IgD-negative memory B cell (primary cell): ENCODE results near the gene DNAJC30. TPM values are rescaled to one million over a fixed set of nuclear protein-coding genes. Genes with fewer than 3 reads are reported as not detected.
"Not testable (repeated sequence)": the region's sequence is repeated elsewhere in the genome, so short reads cannot be mapped to it uniquely, and the experiment has no call there.

ENCODE experiments used
- H3K27ac Mint-ChIP-seq, 3 donors: one replicate each; pipeline ENCODE4 v1.8.0; 2020 to 2022; ENCODE audit warnings: mild to moderate bottlenecking in 3 of 3, mixed read lengths in 3 of 3, moderate library complexity in 1 of 3
- H3K27me3 Mint-ChIP-seq: one replicate; pipeline ENCODE4 v1.8.0; 2021; ENCODE audit warnings: mixed read lengths
- H3K36me3 Mint-ChIP-seq: one replicate; pipeline ENCODE4 v1.8.0; 2020; ENCODE audit warnings: mild to moderate bottlenecking, mixed read lengths
- H3K4me1 Mint-ChIP-seq, 3 donors: one replicate each; pipeline ENCODE4 v1.8.0; 2020 to 2022; ENCODE audit warnings: mixed read lengths in 3 of 3, mild to moderate bottlenecking in 1 of 3
- H3K4me3 Mint-ChIP-seq, 4 donors: one replicate each; pipeline ENCODE4 v1.8.0; 2020 to 2022; ENCODE audit warnings: mild to moderate bottlenecking in 4 of 4, mixed read lengths in 4 of 4, moderate library complexity in 3 of 4
- H3K9me3 Mint-ChIP-seq, 3 donors: one replicate each; pipeline ENCODE4 v1.8.0; 2020 to 2021; ENCODE audit warnings: mixed read lengths in 3 of 3, mild to moderate bottlenecking in 1 of 3
- polyA plus RNA-seq: library from polyadenylated mRNA; unstranded; fragments of 300-500 nt; fragmentation: Illumina TruSeq; gene quantifications from one replicate; pipeline ENCODE4 v1.2.3, GENCODE V29; 2021

The DNAJC30 gene
- polyA plus RNA-seq: 11.3 TPM

DNA sequence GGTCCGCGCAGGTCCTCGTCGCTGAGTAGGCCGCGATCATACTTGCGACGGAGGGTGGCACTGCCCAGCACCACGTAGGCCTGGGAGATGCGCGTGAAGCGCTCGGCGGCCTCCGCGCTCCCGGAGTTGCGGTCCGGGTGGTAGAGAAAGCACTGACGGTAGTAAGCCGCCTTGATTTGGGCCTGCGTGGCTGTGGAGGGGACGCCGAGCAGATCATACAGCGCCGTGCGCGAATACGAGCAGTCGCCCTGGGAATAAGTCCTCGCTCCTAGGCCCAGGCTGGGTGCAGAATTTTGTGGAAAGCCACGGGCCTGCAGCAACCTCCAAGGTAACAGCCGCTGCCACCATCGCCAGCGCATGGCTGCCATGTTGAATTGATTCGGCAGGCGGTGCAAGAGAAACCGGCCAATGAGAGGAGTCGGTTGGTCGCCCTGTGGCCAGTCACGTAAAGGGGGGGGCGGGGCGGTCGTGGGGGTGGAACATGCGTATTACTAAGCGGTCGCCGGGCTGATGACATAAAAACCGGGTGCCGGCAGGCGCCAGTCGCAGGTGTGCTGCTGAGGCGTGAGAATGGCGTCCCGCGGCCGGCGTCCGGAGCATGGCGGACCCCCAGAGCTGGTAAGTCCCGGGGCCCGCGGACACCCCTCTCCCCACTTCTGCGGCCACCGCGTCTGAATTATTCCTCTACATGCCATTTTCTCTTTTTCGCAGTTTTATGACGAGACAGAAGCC is at the start of gene DNAJC30, which contains the start of gene BUD23:
Gene DNAJC30, minus strand, starts transcription at position 398 of the 732 bp plus-strand sequence. Its CDS starts 30 bp downstream, at position 368.
Gene BUD23, plus strand, starts transcription at position 542 of the 732 bp plus-strand sequence. Its CDS starts 29 bp downstream, at position 571.
- Mint-ChIP-seq H3K27me3 (no peaks in the 10 kb centered on the region), H3K4me1 (peaks cover 16 to 18% (median 18%) of the 10 kb centered on the region in 3 donors), H3K4me3 (peak within 1 kb of the TSS; percentile 97 to 99 (median 98)), H3K9me3 (no peaks in the 10 kb centered on the region), H3K27ac (peak within 1 kb of the TSS; percentile 93 to 96 (median 96)), H3K36me3 (no peaks in the 10 kb centered on the region)

DNA sequence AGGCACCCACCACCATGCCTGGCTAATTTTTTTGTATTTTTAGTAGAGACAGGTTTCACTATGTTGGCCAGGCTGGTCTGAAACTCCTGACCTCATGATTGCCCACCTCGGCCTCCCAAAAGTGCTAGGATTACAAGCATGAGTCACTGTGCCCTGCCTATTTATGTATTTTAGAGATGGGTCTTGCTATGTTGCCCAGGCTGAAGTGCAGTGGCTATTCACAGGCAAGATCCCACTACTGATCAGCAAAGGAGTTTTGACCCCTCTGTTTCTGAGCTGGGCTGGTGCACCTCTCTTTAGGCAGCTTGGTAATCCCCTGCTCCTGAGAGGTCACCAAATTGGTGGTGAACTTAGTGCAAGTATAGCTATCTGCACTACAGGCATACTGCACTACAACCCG is 49.1 kb upstream of the DNAJC30 start:
- peaks cover 9% of the 10 kb centered on the region for H3K27me3 Mint-ChIP-seq
- no peaks in the 10 kb centered on the region for H3K9me3 Mint-ChIP-seq
- peaks cover 3 to 6% (median 4%) of the 10 kb centered on the region in 3 donors for H3K4me1 Mint-ChIP-seq
- H3K27ac Mint-ChIP-seq: no peak overlapping the region
- no peaks in the 10 kb centered on the region for H3K36me3 Mint-ChIP-seq
- peak overlapping the region in 1 of 4 donors; percentile 39 for H3K4me3 Mint-ChIP-seq

DNA sequence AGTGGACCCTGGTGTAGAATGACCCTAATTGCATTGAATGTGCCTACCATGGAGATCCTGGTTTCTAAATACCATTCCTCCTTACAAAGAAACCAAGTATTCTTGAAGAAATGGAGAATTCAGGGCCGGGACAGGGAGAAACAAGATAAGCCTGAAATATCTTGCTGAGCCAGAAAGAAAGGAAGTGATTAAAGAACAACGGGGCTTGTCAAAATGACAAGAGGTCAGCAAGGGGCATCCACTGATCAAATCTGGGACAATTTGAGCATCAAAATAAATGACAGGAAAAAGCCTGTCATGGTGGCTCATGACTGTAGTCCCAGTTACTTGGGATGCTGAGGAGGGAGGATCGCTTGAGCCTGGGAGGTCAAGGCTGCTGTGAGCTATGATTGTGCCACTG is 47.2 kb upstream of the DNAJC30 start:
- Mint-ChIP-seq H3K9me3 (no peaks in the 10 kb centered on the region), H3K36me3 (no peaks in the 10 kb centered on the region), H3K4me1 (peaks cover 3 to 6% (median 4%) of the 10 kb centered on the region in 3 donors), H3K27me3 (peaks cover 9% of the 10 kb centered on the region), H3K27ac (no peak overlapping the region), H3K4me3 (peak overlapping the region in 1 of 4 donors; percentile 7)

DNA sequence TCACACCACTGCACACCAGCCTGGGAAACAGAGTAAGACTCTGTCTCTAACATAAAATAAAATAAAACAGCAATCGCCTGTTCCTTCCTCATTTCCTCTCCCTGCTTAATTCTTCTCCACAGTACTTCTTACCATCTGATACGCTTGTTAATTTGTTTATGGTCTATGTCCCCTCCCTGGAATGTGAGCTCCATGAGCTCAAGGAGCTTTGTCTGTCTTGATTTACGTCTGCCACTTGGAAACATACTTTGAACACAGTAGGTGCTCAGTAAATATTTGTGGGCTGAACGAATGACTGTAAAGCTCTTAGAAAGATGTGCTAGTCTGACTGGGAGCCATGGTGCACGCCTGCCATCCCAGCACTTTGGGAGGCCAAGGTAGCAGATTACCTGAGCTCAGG is 45.3 kb upstream of the DNAJC30 start:
- H3K36me3 Mint-ChIP-seq: no peaks in the 10 kb centered on the region
- H3K27me3 Mint-ChIP-seq: peaks cover 9% of the 10 kb centered on the region
- no peak overlapping the region for H3K27ac Mint-ChIP-seq
- no peak overlapping the region for H3K4me3 Mint-ChIP-seq
- no peaks in the 10 kb centered on the region for H3K9me3 Mint-ChIP-seq
- H3K4me1 Mint-ChIP-seq: no peaks in the 10 kb centered on the region

DNA sequence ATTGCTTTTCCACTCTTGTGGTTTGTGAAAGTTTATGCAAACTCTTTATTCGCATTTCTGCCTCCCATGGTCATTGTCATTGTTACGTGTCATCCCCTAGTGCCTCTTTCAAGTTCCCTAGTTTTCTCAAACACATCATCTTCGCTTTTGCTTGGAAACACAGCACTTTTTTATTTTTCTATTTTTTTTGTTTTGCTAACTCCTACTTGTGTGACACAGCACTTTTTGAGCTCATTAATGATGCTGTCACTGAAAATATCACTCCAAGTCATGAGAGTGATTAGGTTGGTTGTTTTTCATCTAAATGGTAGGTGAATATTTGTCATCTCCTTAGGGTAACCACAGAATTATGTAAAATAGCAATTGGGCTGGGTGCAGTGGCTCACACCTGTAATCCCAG is 44.7 kb upstream of the DNAJC30 start:
- H3K27ac Mint-ChIP-seq: no peak overlapping the region
- no peaks in the 10 kb centered on the region for H3K36me3 Mint-ChIP-seq
- H3K4me3 Mint-ChIP-seq: no peak overlapping the region
- no peaks in the 10 kb centered on the region for H3K4me1 Mint-ChIP-seq
- H3K27me3 Mint-ChIP-seq: peaks cover 9% of the 10 kb centered on the region
- no peaks in the 10 kb centered on the region for H3K9me3 Mint-ChIP-seq

DNA sequence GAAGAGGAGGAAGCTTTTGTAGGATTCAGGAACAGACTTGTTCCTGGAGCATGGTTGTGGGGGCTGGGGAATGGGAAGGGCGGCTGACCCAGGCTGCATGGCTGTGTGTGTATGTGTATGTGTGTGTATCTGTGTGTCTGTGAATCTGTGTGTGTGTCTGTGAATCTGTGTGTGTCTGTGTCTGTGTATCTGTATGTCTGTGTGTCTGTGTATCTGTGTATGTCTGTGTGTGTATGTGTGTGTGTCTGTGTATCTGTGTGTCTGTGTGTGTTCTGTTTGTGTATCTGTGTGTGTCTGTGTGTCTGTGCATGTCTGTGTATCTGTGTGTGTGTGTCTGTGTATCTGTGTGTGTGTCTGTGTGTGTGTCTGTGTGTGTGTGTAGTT is 42.8 kb upstream of the DNAJC30 start:
- Mint-ChIP-seq H3K4me1 (no peaks in the 10 kb centered on the region), H3K9me3 (no peaks in the 10 kb centered on the region), H3K27me3 (peaks cover 14% of the 10 kb centered on the region), H3K36me3 (no peaks in the 10 kb centered on the region), H3K27ac (no peak overlapping the region), H3K4me3 (no peak overlapping the region)

DNA sequence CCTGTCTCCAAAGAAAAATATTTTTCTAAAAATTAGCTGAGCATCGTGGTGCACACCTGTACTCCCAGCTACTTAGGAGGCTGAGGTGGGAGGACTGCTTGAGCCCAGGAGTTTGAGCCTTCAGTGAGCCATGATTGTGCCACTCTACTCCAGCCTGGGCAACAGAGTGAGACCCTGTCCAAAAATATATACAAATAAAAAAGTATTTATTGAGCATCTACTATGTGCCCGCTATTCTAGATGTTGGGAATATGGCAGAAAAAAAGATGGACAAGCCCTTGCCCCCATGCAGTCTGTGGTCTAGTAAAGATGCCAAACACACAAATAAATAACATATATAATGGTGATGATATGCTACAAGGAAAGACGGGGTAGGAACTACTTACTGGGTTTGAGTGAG is 40.6 kb upstream of the DNAJC30 start:
- H3K9me3 Mint-ChIP-seq: no peaks in the 10 kb centered on the region
- peaks cover 0 to 5% (median 1%) of the 10 kb centered on the region in 3 donors for H3K4me1 Mint-ChIP-seq
- H3K36me3 Mint-ChIP-seq: no peaks in the 10 kb centered on the region
- no peak overlapping the region for H3K27ac Mint-ChIP-seq
- H3K27me3 Mint-ChIP-seq: peaks cover 17% of the 10 kb centered on the region
- H3K4me3 Mint-ChIP-seq: no peak overlapping the region

DNA sequence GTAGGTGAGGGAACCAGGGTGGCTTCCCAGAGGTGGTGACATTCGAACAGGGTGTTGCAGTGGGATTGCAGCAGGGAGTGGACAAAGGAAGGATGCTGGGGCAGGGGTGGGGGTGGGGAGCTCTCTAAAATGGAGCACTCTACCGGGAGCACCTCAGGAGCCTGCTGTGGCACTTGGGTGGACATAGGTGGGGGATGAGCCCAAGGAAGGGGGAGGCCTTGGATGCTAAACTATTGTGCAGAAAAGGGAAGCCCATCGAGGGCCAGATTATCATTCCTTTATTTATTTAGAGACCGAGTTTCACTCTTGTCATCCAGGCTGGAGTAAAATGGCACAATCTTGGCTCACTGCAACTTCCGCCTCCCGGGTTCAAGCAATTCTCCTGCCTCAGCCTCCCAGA is 39.5 kb upstream of the DNAJC30 start:
- Mint-ChIP-seq H3K36me3 (no peaks in the 10 kb centered on the region), H3K27ac (no peak overlapping the region), H3K4me3 (no peak overlapping the region), H3K27me3 (peaks cover 15% of the 10 kb centered on the region), H3K4me1 (peaks cover 5 to 10% (median 6%) of the 10 kb centered on the region in 3 donors), H3K9me3 (no peaks in the 10 kb centered on the region)

DNA sequence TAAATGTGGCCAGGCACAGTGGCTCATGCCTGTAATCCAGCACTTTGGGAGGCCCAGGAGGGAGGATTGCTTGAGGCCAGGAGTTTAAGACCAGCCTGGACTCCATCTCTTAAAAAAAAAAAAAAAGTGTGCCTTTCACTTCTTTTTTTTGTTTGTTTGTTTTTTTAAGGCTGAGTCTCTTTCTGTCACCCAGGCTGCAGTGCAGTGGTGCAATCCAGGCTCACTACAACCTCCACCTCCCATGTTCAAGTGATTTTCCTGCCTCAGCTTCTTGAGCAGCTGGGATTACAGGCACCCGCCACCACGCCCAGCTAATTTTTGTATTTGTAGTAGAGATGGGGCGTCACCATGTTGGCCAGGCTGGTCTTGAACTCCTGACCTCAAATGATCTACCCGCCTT is 38.9 kb upstream of the DNAJC30 start:
- H3K36me3 Mint-ChIP-seq, H3K9me3 Mint-ChIP-seq, H3K4me1 Mint-ChIP-seq: not testable (repeated sequence)
- Mint-ChIP-seq H3K4me3 (peak overlapping the region in 1 of 4 donors; percentile 17), H3K27me3 (peaks cover 18% of the 10 kb centered on the region), H3K27ac (peak overlapping the region in 1 of 3 donors; percentile 79)

DNA sequence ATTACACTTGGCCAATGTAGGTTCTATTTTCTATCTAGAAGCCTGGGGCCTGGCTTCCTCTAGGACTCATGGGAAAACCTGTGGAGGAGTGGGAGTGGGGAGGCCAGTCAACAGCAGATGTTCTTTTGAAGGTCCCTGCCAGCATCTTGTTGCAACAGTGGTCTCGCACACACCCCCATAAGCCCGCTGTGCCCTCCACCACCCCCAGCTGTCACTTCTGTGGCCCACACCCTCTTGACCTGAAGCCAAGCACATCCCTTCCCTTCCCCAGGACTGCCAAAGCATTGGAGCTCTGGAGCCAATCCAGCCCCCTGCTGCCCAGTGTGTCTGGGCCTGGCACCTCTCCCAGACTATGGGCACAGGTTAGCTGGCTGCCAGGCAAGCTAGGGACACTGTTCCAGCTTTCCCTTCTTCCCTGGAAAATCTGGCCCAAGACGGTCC is 38.1 kb upstream of the DNAJC30 start:
- Mint-ChIP-seq H3K4me1 (peaks cover 8 to 12% (median 8%) of the 10 kb centered on the region in 3 donors), H3K27ac (peak overlapping the region in 1 of 3 donors; percentile 79), H3K4me3 (peak overlapping the region; percentile 28 to 92 (median 62)), H3K36me3 (no peaks in the 10 kb centered on the region), H3K27me3 (peaks cover 23% of the 10 kb centered on the region), H3K9me3 (no peaks in the 10 kb centered on the region)

DNA sequence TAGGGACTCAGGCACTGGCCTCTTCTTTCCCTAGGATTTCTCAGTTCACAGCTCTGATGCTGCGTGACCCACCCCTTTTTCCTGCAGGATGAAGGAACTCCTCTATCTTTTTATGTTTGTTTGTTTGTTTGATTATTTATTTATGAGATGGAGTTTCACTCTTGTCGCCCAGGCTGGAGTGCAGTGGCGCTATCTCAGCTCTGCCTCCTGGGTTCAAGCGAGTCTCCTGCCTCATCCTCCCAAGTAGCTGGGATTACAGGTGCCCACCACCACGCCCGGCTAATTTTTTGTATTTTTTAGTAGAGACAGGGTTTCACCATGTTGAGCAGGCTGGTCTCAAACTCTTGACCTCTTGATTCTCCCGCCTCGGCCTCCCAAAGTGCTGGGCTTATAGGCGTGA is 37.2 kb upstream of the DNAJC30 start:
- H3K27me3 Mint-ChIP-seq: peaks cover 26% of the 10 kb centered on the region
- H3K9me3 Mint-ChIP-seq, H3K36me3 Mint-ChIP-seq: not testable (repeated sequence)
- peak overlapping the region; percentile 65 to 92 (median 85) for H3K4me3 Mint-ChIP-seq
- H3K27ac Mint-ChIP-seq: peak overlapping the region in 2 of 3 donors; percentile 27 to 81
- H3K4me1 Mint-ChIP-seq: peaks cover 8 to 12% (median 8%) of the 10 kb centered on the region in 3 donors

DNA sequence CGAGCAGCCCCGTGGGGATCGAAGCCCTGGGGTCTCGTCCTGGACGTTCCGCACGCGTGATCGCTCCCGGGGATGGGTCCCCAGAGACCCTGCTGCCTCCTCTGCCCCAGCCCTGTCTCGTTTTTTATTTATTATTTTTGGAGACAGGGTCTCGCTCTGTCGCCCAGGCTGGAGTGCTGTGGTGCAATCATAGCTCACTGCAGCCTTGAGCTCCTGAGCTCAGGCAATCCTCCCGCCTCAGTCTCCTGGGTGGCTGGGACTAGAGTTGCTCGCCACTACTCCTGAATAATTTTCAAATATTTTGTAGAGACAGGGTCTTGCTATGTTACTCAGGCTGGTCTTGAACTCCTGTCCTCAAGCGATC is 36.5 kb upstream of the DNAJC30 start:
- Mint-ChIP-seq H3K9me3 (peaks cover 0 to 2% (median 0%) of the 10 kb centered on the region in 3 donors), H3K4me1 (peaks cover 8 to 12% (median 8%) of the 10 kb centered on the region in 3 donors), H3K36me3 (no peaks in the 10 kb centered on the region), H3K27me3 (peaks cover 26% of the 10 kb centered on the region), H3K27ac (peak overlapping the region in 2 of 3 donors; percentile 27 to 81), H3K4me3 (peak overlapping the region; percentile 65 to 92 (median 85))

DNA sequence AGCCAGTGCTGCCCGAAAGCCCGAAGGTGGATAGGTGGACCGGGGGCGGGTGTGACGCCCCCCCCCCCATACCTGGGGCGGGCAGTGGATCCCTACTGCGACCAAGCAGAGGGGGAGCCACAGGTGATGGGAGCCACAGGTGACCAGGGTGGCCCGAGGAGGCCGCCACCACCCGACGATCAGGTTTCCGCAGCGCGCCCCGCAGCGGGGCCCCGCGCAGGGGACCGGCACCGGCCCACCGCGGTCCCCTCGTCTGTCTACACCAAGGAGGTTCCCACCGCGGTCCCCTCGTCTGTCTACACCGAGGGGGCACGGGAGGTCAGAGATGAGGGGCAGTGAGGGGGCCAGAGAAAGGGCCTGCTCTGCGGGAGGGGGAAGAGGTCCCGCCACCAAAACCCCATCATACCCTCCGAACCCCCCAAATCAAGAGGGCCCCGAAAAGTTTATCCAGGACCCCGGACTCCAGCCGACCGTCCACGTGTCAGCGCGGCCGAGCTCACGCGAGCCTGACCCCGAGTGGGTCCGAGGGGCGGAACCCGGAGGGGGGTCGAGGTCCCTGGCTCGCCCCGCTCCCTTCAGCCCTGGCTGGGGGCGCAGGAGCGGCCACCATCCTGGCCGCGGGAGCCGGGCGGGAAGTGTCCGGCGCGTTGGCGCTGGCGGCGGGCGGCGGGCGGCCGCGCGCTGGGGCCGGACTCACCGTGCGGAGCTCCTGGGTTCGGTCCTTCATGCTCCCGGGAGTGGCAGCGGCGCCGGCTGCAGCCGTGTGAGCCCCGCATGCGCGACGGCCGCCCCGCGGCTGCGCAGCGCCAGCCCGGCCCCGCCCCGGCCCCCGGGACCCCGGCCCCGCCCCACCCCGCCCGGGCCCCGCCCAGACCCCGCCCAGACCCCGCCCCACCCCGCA is 35.9 kb upstream of the DNAJC30 start, which contains the start of gene STX1A:
Gene STX1A, minus strand, starts transcription at position 765 of the 901 bp plus-strand sequence. Its CDS starts 38 bp downstream, at position 727.
- peaks cover 0 to 2% (median 0%) of the 10 kb centered on the region in 3 donors for H3K9me3 Mint-ChIP-seq
- H3K36me3 Mint-ChIP-seq: no peaks in the 10 kb centered on the region
- H3K27ac Mint-ChIP-seq: peak within 1 kb of the TSS in 2 of 3 donors; percentile 63 to 81
- H3K27me3 Mint-ChIP-seq: peaks cover 26% of the 10 kb centered on the region
- H3K4me1 Mint-ChIP-seq: peaks cover 8 to 12% (median 8%) of the 10 kb centered on the region in 3 donors
- peak within 1 kb of the TSS; percentile 78 to 92 (median 85) for H3K4me3 Mint-ChIP-seq

DNA sequence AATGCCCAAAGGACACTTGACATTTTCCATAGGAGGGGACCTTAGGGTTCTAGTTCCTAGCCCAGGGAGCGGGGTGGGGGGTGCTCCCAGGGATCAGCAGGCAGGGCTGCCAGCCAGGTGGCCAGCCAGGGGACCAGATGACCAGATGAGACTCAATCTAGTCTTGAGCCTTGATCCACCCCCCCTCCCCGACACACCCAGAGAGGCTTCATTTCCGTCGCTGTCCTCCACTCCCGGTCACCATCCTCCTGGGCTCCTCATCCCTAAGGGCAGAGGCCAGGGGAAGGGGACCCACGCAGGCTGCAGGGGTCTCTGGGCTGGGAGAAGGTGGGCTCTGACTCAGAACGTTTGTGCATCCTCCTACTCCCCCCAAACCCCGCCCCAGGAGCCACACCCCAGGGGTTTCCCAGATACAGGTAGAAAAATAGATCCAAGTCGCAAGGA is 35.2 kb upstream of the DNAJC30 start:
- H3K27ac Mint-ChIP-seq: peak overlapping the region in 1 of 3 donors; percentile 63
- H3K4me1 Mint-ChIP-seq: peaks cover 8 to 12% (median 8%) of the 10 kb centered on the region in 3 donors
- H3K4me3 Mint-ChIP-seq: peak overlapping the region; percentile 67 to 86 (median 77)
- peaks cover 0 to 2% (median 0%) of the 10 kb centered on the region in 3 donors for H3K9me3 Mint-ChIP-seq
- H3K36me3 Mint-ChIP-seq: no peaks in the 10 kb centered on the region
- H3K27me3 Mint-ChIP-seq: peaks cover 32% of the 10 kb centered on the region

DNA sequence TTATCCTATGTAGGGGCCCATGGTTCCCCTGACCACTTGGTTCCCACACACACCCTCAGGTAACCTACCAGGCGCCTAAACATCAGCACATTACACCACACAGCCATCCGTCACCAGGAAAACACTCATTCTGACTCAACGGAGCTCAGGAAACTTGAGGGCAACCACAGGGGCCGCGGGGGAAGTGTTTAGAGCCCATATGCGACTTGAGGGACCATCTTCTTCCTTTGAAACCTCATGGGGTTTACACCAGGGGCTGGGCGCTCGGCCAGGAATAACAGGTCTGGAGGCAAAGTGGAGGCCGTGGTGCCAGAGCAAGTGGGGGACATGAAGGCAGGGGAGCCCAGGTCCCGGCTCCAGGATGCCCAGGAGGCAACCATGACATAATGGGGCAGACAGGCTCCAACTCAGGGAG is 34.7 kb upstream of the DNAJC30 start:
- Mint-ChIP-seq H3K27ac (peak overlapping the region in 1 of 3 donors; percentile 63), H3K9me3 (peaks cover 0 to 2% (median 0%) of the 10 kb centered on the region in 3 donors), H3K36me3 (no peaks in the 10 kb centered on the region), H3K27me3 (peaks cover 33% of the 10 kb centered on the region), H3K4me1 (peaks cover 8 to 13% (median 8%) of the 10 kb centered on the region in 3 donors), H3K4me3 (peak overlapping the region; percentile 67 to 88 (median 82))
